Neural cell (in vitro differentiated cells): ENCODE results near the gene OSBP2.

Experiments used
- EZH2 ChIP-seq: fragments of 200-600, 300-800 bp; shearing (Covaris generic), sonication (generic); IDR thresholded peaks from 2 replicates; pipeline ENCODE4 v1.6.1; 2014; ENCODE audit warnings: antibody characterized with exemption, low read length, borderline replicate concordance, mild to moderate bottlenecking; ENCODE audit not compliant: insufficient read depth, poor library complexity, severe bottlenecking
- POLR2AphosphoS5 ChIP-seq: IDR thresholded peaks from 2 replicates; pipeline ENCODE4 v1.6.1; 2012
- TAF1 ChIP-seq: IDR thresholded peaks from 2 replicates; pipeline ENCODE4 v1.6.1; 2012; ENCODE audit warnings: low read depth
- TF ChIP-seq, protein P1 (sequence below): fragments of 450-650 bp; IDR thresholded peaks from 2 replicates; pipeline ENCODE4 v1.5.1; 2014; ENCODE audit warnings: antibody characterized with exemption, mild to moderate bottlenecking, moderate library complexity; ENCODE audit not compliant: poor library complexity, severe bottlenecking
- TF ChIP-seq, protein P2 (sequence below): IDR thresholded peaks from 2 replicates; pipeline ENCODE4 v1.6.1; 2012; ENCODE audit warnings: borderline replicate concordance

DNA sequence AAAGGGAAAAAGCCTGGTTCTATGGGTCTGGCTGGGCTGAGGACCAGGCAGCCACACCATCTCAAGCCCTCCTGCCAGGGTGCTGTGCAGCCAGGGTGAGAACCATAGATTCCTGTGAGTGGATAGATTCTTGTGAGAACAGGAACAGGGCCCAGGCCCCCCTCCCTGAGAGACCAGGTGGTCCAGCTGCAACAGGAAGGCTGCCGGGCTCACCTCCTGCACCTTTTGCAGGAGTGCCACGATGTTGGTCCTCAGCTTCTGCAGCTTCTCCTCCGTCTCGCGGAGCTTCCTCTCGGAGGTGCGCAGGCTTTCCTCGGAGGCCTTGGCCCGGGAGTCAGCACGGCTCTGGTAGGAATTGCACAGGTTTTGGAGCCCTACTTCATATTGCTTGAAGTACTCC is 233.1 kb downstream of the OSBP2 start:
- TF ChIP-seq, protein P1, sequence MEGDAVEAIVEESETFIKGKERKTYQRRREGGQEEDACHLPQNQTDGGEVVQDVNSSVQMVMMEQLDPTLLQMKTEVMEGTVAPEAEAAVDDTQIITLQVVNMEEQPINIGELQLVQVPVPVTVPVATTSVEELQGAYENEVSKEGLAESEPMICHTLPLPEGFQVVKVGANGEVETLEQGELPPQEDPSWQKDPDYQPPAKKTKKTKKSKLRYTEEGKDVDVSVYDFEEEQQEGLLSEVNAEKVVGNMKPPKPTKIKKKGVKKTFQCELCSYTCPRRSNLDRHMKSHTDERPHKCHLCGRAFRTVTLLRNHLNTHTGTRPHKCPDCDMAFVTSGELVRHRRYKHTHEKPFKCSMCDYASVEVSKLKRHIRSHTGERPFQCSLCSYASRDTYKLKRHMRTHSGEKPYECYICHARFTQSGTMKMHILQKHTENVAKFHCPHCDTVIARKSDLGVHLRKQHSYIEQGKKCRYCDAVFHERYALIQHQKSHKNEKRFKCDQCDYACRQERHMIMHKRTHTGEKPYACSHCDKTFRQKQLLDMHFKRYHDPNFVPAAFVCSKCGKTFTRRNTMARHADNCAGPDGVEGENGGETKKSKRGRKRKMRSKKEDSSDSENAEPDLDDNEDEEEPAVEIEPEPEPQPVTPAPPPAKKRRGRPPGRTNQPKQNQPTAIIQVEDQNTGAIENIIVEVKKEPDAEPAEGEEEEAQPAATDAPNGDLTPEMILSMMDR: no peak
- no peak for TF ChIP-seq EZH2
- no peak for TF ChIP-seq TAF1
- TF ChIP-seq POLR2AphosphoS5: no peak
- TF ChIP-seq, protein P2, sequence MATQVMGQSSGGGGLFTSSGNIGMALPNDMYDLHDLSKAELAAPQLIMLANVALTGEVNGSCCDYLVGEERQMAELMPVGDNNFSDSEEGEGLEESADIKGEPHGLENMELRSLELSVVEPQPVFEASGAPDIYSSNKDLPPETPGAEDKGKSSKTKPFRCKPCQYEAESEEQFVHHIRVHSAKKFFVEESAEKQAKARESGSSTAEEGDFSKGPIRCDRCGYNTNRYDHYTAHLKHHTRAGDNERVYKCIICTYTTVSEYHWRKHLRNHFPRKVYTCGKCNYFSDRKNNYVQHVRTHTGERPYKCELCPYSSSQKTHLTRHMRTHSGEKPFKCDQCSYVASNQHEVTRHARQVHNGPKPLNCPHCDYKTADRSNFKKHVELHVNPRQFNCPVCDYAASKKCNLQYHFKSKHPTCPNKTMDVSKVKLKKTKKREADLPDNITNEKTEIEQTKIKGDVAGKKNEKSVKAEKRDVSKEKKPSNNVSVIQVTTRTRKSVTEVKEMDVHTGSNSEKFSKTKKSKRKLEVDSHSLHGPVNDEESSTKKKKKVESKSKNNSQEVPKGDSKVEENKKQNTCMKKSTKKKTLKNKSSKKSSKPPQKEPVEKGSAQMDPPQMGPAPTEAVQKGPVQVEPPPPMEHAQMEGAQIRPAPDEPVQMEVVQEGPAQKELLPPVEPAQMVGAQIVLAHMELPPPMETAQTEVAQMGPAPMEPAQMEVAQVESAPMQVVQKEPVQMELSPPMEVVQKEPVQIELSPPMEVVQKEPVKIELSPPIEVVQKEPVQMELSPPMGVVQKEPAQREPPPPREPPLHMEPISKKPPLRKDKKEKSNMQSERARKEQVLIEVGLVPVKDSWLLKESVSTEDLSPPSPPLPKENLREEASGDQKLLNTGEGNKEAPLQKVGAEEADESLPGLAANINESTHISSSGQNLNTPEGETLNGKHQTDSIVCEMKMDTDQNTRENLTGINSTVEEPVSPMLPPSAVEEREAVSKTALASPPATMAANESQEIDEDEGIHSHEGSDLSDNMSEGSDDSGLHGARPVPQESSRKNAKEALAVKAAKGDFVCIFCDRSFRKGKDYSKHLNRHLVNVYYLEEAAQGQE: no peak
